GM12875 (cell line): ENCODE data around the gene IFI35.
"Not testable (repeated sequence)": the region's sequence is repeated elsewhere in the genome, so short reads cannot be mapped to it uniquely, and the experiment has no call there.

Experiments
- H3K4me3 ChIP-seq: one replicate; pipeline ENCODE4 v1.5.1; 2011; ENCODE audit warnings: low read depth, low read length, control low read depth
- CTCF ChIP-seq: IDR thresholded peaks from 2 replicates; pipeline ENCODE4 v1.5.1; 2011; ENCODE audit warnings: low read depth, mild to moderate bottlenecking, control low read depth, inconsistent platforms, low read length, moderate library complexity, borderline replicate concordance; ENCODE audit not compliant: insufficient read depth

IFI35 gene

GRCh38 chr17:43034894-43035293 is 28.3 kb downstream of the IFI35 start:
- TF ChIP-seq CTCF: no peak
- no peak overlapping the region for H3K4me3 ChIP-seq

GRCh38 chr17:43039646-43040045 is 33.1 kb downstream of the IFI35 start:
- no peak for TF ChIP-seq CTCF
- no peak overlapping the region for H3K4me3 ChIP-seq

GRCh38 chr17:43040655-43041054 is 34.1 kb downstream of the IFI35 start:
- TF ChIP-seq CTCF: no peak
- no peak overlapping the region for H3K4me3 ChIP-seq

- no peak for TF ChIP-seq CTCF
- no peak overlapping the region for H3K4me3 ChIP-seq
These were observed 35.5 kb downstream of the IFI35 start for GRCh38 chr17:43042025-43042628.

GRCh38 chr17:43043307-43043706 is 36.7 kb downstream of the IFI35 start:
- TF ChIP-seq CTCF: no peak
- no peak overlapping the region for H3K4me3 ChIP-seq

GRCh38 chr17:43044024-43044423 is 37.4 kb downstream of the IFI35 start:
- H3K4me3 ChIP-seq: no peak overlapping the region
- no peak for TF ChIP-seq CTCF

- no peak for TF ChIP-seq CTCF
- no peak overlapping the region for H3K4me3 ChIP-seq
These were observed 45.4 kb downstream of the IFI35 start for GRCh38 chr17:43051969-43052368.

- H3K4me3 ChIP-seq: not testable (repeated sequence)
These were observed 46.4 kb downstream of the IFI35 start for GRCh38 chr17:43053008-43053407.
